Measurements from ENCODE around the gene HOXD10.

The HOXD10 gene

GRCh38 chr2:176096243-176096985 lies 20.2 kb upstream of the HOXD10 start:
- no peak for DNase-seq

DNA sequence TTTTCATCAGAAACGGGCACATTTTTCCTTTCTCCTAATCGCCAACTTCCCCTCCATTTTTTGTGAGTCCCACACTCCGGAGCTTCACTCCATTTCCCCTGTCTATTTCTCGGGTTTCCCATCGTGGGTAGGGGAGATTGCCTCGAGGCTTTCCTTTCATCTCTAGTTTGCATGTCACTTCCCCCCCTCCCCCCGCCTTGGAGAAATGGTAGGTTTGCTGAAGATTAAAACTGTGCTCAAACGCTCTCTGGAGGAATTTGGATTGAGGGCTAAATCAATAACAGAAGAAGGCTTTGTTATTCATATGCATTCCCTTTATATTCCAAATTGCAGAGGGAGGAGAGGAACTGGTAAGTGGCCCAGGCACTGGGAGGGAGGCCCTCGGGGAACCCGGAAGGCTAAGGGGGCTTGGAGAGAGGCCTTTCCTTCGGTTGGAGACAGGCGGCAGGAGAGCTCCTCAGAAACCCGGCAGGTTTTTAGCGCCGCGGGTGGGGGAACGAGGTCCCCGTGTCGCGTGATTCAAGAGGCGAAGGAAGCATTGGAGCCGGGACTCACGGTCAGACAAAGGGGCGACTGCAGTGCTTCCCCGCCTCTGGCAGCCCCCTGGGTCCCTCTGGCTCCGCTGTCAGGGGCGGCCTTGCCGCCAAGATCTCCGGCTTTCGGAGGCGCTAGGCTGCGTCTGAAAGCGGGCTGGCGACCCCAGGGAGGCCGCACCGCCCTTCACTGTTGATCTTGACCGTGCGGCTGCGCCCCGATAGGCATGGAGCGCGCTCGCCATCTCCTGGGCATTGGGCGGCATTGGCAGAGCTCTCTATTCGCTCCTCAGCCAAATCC lies 19.4 kb upstream of the HOXD10 start:
- peak; percentile 44 for DNase-seq

- no peak for DNase-seq
Observed at GRCh38 chr2:176097820-176098365, 18.7 kb upstream of the HOXD10 start.

- no peak for DNase-seq
Observed at GRCh38 chr2:176098366-176099158, 18.0 kb upstream of the HOXD10 start.

GRCh38 chr2:176099159-176099727 lies 17.3 kb upstream of the HOXD10 start:
- DNase-seq, result no peak

DNA sequence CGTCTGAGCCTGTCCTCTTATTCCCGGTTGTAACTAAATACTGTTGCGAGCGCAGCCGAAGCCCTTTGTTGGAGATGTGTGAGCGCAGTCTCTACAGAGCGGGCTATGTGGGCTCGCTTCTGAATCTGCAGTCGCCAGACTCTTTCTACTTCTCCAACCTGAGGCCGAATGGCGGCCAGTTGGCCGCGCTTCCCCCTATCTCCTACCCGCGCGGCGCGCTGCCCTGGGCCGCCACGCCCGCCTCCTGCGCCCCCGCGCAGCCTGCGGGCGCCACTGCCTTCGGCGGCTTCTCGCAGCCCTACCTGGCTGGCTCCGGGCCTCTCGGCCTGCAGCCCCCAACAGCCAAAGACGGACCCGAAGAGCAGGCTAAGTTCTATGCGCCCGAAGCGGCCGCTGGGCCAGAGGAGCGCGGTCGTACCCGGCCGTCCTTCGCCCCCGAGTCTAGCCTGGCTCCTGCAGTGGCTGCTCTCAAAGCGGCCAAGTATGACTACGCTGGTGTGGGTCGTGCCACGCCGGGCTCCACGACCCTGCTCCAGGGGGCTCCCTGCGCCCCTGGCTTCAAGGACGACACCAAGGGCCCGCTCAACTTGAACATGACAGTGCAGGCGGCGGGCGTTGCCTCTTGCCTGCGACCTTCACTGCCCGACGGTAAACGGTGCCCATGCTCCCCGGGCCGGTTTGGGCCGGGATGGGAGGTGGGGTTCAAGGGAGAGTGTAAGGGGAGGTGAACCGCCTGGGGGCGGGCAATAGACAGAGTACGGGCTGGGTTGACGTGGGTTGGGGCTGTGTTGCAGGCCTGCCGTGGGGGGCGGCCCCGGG lies 16.6 kb upstream of the HOXD10 start, which contains the start of gene HOXD12:
Gene HOXD12 (plus strand): TSS at position 68 of the 819 bp plus-strand sequence. CDS start 7 bp downstream, at position 75.
- DNase-seq, result no peak

GRCh38 chr2:176100547-176101140 lies 15.9 kb upstream of the HOXD10 start:
- no peak for DNase-seq

- DNase-seq, result no peak
Observed at GRCh38 chr2:176101216-176101830, 15.3 kb upstream of the HOXD10 start.

DNA sequence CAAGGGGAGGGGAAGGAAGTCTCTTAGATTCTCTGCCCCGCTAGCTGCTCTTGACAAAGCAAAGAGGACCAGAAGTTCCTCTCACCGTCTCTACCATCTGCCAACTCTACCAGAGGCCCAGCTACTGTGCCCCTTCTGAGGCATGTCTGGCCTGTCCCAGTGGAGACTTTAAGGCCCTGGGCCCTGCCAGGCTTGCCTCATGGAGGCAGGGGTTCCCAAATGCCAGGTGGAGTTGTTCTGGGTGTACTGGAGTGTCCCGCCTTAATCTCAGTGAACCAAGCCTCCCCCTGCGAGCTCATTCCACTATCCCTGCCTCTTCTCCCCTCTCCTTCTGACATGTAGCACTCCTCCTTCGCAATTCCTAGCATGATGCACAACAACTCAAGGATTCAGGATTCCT lies 14.7 kb upstream of the HOXD10 start:
- DNase-seq, result no peak

DNA sequence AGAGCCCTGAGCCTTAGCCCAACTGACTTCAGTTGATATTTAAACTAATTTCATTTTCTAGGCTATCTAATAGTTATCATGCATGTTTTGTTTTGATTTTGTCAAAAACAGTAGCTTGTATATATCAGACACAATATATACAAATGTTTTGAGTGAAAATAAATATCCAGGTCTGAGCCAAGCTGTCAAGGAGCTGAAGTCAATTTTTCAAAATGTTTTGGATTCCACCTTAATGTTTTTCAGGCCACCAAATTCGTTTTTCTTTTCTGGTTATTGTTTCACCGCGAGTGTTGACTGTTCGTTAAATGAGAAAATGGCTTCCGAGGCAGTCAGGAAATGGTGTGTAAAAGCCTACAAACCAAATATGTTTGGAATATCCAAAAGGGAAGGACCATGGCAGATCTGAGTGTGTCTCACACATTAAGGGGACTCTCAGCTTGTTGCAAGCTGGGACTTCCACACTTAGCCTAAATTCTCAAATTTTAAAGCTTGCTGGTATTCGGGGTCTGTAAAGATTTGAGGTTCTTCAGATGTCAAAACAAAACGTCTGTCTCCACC lies 14.2 kb upstream of the HOXD10 start:
- DNase-seq, result no peak

- DNase-seq, result no peak
Observed at GRCh38 chr2:176103194-176103593, 13.4 kb upstream of the HOXD10 start.

DNA sequence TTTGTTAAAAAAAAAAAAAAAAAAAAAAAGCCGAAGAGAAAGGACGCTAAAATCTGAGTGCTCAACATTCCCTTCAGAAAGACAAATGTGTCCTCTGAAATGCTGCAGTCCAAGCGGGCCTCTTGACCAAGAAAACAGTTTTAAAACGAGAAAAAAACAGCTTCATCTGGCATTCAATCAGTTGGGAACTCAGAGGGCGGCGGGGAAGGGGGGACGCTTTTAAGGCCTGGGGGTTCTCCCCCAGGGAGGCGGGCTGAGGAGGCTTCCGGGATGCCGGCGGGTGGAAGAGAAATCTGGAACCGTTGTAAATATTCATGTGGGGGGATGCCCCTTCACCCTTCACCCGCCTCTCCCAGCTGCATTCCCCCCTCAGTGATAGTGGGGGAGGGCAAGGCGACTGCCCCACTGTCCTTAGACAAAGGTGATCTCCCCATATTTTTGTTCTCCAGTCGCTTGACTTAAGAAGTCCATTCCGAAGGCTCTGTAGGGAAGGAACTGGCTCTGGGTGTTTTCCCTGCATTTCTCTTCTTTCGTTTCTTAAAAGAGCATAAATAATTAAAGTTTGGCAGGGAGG lies 12.7 kb upstream of the HOXD10 start:
- DNase-seq, result no peak

DNA sequence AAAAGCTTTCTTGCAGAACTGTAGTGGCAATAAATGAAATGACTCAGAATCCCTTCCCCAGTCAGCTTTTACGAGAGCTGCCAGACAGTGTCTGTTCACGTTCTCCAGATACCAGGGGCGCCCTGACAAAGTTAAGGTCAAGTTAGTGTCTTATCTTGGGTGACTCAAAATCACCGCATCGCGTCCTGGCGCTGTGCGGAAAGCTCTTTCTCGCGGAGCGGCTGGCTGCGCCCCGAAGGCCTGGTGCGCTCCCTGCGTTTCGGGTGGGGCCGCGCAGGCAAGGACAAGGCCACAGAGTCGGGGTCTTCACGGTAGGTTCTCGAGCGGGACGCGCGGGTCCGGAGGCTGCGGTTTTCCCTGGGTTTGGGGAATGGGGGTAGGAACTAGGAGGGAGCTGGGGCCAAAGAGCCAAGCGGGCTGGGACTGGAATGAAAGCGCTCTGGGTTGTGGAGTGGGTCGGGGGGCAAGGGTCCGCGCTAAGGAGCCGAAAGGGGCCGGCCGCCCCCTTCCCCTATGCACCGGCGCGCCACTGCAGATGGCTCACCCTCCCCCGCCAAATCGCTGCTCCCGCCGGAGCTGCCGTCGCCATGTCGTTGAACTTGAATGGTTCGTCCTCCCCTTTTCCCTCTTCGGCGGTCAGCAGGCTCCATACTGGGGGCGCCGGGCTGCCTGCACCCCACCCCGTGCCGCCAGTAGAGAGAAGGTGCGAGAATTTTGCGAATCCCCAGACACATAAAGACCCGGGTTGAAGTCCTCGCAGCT lies 12.1 kb upstream of the HOXD10 start:
- DNase-seq, result no peak

GRCh38 chr2:176105078-176105729 lies 11.4 kb upstream of the HOXD10 start:
- DNase-seq, result no peak

DNA sequence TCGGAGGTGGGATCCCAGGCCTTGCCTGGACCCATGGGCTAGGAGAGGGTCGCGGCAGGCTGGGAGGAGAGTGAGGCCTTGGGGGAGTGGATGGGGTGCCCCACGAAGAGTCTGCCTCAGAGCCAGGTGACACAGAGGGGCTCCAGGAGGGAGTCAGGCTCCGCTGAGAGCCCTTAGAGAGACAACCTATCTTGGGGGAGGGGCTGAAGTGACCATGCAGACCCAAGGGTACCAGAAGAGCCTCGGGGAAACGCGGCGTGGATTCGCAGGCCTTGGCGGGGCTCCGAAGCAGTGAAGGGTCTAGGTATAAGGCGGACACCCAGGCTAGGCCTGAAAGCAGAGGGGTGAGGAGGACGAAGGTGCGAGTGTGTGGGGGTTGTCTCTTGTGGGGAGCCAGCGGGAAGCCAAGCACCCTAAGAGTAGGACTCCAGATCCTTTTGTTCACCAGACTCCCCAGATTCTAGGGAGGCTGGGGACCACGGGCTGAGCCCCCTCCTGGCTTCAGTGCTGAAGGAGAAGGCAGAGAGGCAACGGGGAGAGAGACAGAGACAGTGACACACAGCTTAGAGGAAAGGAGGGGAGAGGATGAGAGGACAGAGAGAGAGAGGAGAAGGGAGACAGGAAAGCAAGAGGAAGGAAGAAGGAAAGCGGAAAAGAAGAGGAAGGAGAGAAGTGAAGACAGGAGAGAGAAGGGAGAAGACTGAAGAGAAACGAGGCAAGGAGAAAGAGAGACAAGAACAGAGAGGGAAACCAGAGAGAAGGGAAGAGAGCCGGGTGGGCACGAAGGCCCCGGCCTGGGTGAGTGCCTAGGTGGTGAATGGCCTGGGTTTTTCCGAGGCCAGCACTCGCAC lies 10.6 kb upstream of the HOXD10 start:
- DNase-seq, result no peak

DNA sequence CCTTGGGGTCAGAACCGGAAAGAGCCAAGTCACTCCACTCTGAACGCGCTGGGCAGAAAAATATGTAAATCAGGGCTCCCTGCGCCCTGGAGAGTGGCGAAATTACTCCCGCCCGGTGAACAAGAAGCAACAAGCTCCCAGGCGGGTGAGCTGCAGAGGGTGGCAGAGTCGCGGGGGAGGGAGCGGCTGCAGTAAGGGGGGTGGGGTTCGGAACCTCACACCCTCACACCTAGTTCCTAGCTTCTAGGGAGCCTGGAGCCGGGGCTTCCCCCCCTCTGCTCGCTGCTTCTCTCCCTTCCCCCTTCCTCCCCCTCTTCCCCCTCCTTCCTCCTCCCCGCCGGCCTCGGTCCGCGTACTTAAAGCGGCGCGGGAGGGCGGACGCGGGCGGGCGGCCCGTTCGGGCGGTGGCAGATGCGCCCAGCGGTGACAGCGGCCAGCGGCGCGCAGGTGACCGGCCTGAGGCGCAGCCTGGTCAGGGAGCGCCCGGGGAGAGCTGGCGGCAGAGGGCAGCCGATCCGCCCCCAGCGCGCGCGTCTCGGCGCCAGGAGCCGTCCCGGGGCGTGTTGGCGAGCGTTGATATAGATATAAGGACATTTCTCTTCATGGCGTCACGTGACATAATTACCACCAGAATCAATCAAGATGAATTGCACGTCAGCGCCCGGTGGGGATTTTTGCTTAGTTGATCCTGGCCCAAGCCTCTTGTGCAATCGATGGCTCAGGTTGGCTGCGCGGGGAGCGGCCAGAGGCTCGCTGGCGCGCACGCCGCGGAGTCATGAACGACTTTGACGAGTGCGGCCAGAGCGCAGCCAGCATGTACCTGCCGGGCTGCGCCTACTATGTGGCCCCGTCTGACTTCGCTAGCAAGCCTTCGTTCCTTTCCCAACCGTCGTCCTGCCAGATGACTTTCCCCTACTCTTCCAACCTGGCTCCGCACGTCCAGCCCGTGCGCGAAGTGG lies 9.7 kb upstream of the HOXD10 start, which contains the start of gene HOXD11:
Gene HOXD11 (plus strand): TSS at position 700 of the 959 bp plus-strand sequence. CDS start 76 bp downstream, at position 776.
- no peak for DNase-seq

All from CD4-positive, alpha-beta T cell treated with Interleukin-15 for 1 hour (primary cell).